HUES64 (cell line): ENCODE measurements around the gene STXBP4.

Experiments
- H3K27ac ChIP-seq: 2 replicates; pipeline ENCODE4 v1.7.0; 2013; ENCODE audit warnings: low read depth, low read length, inconsistent platforms
- H3K27me3 ChIP-seq: 2 replicates; pipeline ENCODE4 v1.6.1; 2013; ENCODE audit warnings: mild to moderate bottlenecking, low read length; ENCODE audit not compliant: insufficient read depth
- H3K36me3 ChIP-seq: 2 replicates; pipeline ENCODE4 v1.6.1; 2013; ENCODE audit warnings: mild to moderate bottlenecking, low read length; ENCODE audit not compliant: insufficient read depth
- H3K4me1 ChIP-seq: 2 replicates; pipeline ENCODE4 v1.6.1; 2013; ENCODE audit warnings: mild to moderate bottlenecking, low read length, moderate library complexity; ENCODE audit not compliant: insufficient read depth
- H3K4me3 ChIP-seq: 2 replicates; pipeline ENCODE4 v1.5.1; 2013; ENCODE audit warnings: mild to moderate bottlenecking, low read length, moderate library complexity
- H3K9ac ChIP-seq: 2 replicates; pipeline ENCODE4 v1.6.1; 2013; ENCODE audit warnings: mild to moderate bottlenecking, low read depth, low read length
- H3K9me3 ChIP-seq: 2 replicates; pipeline ENCODE4 v1.6.1; 2013; ENCODE audit warnings: low read depth, low read length; ENCODE audit not compliant: insufficient read depth
- WGBS: fragments of 150-250, 120-280 bp; methylation state at CpG from one replicate; pipeline ENCODE4 v1.1.7; 2013; ENCODE audit warnings: missing lambda C conversion rate; 5-methylcytosine and 5-hydroxymethylcytosine counted together

The STXBP4 gene

DNA sequence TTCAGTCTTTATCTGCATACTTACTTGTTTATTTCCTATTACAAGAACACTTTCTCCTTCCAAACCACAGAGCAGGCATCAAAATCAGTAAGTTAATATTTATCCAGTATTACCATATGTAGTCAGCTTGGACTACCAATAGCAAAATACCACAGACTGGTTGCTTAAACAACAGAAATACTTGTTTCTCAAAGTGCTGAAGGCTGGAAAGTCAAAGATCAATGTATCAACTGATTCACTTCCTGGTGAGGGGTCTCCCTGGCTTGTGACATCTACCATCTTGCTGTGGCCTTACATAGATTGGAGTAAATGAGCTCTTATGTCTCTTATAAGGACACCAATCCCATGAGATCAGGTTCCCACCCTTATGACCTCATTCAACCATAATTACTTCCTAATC is 2.6 kb downstream of the STXBP4 start:
- Histone ChIP-seq H3K9me3 (no peaks in the 10 kb centered on the region), H3K4me1 (peaks cover 6% of the 10 kb centered on the region; the same call in 1 of the 2 replicates), H3K9ac (no peak overlapping the region), H3K27ac (no peak overlapping the region), H3K27me3 (no peaks in the 10 kb centered on the region), H3K4me3 (no peak overlapping the region), H3K36me3 (peaks cover 2% of the 10 kb centered on the region; the same call in 1 of the 2 replicates)

DNA sequence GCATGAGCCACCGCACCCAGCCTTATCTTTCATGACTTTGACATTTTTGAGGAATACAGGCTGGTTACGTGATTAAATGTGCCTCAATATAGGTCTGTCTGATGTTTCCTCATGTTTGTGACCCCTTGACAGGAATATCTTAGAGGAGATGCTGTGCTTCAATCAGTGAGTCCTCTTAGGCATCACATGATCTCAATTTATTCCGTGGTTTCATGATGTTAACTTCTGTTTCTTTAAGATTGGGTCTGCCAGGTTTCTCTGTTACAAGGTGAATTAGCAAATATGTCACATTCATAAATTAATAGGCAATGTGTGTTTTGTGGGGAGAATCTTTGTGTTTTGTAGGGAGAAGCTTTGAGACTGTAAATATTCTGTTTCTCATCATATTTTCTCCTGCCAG is 3.3 kb downstream of the STXBP4 start:
- H3K36me3 ChIP-seq = no peaks in the 10 kb centered on the region
- H3K9me3 ChIP-seq = no peaks in the 10 kb centered on the region
- H3K4me1 ChIP-seq = peaks cover 6% of the 10 kb centered on the region; the same call in 1 of the 2 replicates
- no peak overlapping the region for H3K9ac ChIP-seq
- no peak overlapping the region for H3K27ac ChIP-seq
- no peaks in the 10 kb centered on the region for H3K27me3 ChIP-seq
- WGBS = 96% methylated on average over 3 of the region's 3 CpGs
- H3K4me3 ChIP-seq = no peak overlapping the region

DNA sequence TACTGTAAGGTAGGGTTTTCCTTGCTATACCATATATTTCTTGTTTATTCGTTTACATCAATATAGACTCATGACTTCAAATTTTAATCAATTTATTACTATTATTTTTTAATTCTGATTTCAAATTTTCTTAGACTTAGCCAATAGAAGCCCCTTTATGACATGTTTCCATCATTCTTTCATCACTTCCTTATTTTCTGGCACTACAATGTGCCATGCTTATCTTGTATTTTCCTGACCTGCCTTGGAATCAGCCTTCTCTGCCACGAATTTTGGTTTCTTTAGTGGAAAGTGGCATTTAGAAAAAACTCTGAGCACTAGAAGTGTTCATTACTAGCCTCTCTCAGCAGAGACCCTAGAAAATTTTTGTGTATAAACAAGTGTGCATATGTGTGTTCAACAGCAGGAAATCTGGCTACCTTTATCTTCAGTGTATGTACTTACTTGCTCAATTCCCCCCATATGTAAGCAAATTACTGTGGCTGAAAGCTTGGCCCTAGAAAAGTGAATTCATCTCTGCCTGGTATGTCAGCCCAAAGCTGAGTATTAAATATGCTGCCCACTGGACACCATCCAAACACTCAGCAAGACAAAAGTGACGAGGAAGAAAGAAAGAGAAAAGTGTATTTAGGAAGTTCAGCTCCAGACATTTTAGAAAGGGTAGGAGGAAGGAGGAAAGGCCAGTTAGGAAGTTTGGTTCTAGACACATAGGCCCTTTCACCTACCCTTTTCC is 4.0 kb downstream of the STXBP4 start:
- Histone ChIP-seq H3K27me3 (no peaks in the 10 kb centered on the region), H3K36me3 (no peaks in the 10 kb centered on the region), H3K27ac (no peak overlapping the region), H3K4me3 (no peak overlapping the region), H3K4me1 (peaks cover 6% of the 10 kb centered on the region; the same call in 1 of the 2 replicates), H3K9ac (no peak overlapping the region), H3K9me3 (no peaks in the 10 kb centered on the region)
- 95% methylated on average over 2 of the region's 3 CpGs for WGBS

DNA sequence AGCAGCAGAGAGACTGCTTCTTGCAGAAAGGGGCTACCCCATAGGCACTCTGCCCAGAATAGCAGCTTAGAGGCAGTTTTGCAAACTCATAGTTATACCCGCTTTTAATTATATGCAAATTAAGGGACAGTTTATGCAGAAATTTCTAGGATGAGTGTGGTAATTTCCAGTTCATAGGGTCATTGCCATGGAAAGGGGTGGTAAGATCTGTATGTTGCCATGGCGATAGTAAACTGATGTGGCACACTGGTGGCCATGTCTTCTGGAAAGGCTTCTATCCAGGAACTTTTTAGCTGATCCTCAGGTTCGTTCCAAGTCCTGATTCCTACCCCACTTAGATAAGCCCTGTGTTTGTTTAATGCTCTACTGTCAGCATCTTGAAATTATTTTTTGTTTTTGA is 6.2 kb downstream of the STXBP4 start:
- no peaks in the 10 kb centered on the region for H3K27me3 ChIP-seq
- H3K27ac ChIP-seq = no peak overlapping the region
- peaks cover 5% of the 10 kb centered on the region; the same call in 1 of the 2 replicates for H3K36me3 ChIP-seq
- H3K9ac ChIP-seq = no peak overlapping the region
- 94% methylated on average over 3 of the region's 3 CpGs for WGBS
- H3K4me3 ChIP-seq = no peak overlapping the region
- H3K9me3 ChIP-seq = peaks cover 9% of the 10 kb centered on the region; the same call in 1 of the 2 replicates
- peaks cover 2% of the 10 kb centered on the region; the same call in 1 of the 2 replicates for H3K4me1 ChIP-seq

DNA sequence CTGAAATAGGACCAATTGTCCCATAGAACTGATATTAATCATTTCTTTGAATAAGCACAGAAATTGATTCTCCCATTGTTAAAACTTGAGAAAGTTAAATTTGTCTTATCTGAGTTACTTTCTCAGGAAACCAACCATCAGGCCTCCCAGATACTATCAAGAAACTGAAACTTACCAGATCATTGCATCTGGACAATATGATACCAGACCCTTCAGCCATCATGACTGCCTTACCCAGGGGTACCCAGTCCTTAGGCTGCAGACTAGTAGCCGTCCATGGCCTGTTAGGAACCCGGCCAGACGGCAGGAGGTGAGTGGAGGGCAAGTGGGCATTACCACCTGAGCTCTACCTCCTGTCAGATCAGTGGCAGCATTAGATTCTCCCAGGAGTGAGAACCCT is 7.8 kb downstream of the STXBP4 start:
- H3K9ac ChIP-seq = no peak overlapping the region
- H3K9me3 ChIP-seq = peaks cover 21% of the 10 kb centered on the region; the same call in 1 of the 2 replicates
- H3K27ac ChIP-seq = no peak overlapping the region
- H3K36me3 ChIP-seq = peaks cover 5% of the 10 kb centered on the region; the same call in 1 of the 2 replicates
- H3K4me1 ChIP-seq = no peaks in the 10 kb centered on the region
- no peak overlapping the region for H3K4me3 ChIP-seq
- 97% methylated on average over 3 of the region's 3 CpGs for WGBS
- H3K27me3 ChIP-seq = no peaks in the 10 kb centered on the region

DNA sequence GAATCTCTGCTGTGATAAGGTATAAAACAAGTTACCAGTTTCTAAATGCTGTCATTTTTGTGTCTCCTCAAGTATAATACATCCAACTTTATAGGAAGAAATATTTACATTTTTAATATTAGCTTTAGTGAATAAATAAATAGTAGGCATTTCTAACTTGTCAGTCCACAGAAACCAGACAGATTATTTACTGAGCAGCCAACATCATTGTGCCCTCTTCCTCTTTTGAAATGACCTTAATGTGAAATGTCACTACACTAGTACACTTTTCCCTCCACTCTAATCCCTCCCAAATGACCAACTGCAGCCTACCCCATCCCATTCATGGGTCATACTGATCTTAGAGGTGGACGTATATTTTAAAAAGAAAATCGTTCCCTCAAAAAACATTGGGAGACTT is 9.2 kb downstream of the STXBP4 start:
- Histone ChIP-seq H3K27me3 (no peaks in the 10 kb centered on the region), H3K9me3 (peaks cover 21% of the 10 kb centered on the region; the same call in 1 of the 2 replicates), H3K4me1 (no peaks in the 10 kb centered on the region), H3K4me3 (no peak overlapping the region), H3K27ac (no peak overlapping the region), H3K36me3 (peaks cover 5% of the 10 kb centered on the region; the same call in 1 of the 2 replicates), H3K9ac (no peak overlapping the region)
- 93% methylated on average over 2 of the region's 2 CpGs for WGBS

DNA sequence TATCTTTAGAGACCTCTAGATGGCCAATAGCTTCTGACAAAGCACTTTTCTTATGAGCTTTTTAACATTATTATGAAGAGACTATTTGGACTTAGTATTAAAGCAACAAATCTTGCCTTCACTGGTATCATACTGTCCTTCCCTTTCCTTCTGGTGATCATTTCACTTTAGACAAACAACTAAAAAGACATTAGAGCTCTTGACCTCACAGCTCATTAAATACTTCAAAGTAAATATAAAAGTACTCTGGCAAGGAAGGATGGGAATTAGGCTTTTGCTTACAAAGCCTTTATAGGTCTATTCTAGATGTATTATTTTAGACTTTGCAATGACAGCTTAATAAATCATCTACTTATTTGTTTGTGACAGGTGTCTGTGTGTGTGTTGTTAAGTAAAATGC is 11.1 kb downstream of the STXBP4 start:
- Histone ChIP-seq H3K9me3 (peaks cover 21% of the 10 kb centered on the region; the same call in 1 of the 2 replicates), H3K27me3 (no peaks in the 10 kb centered on the region), H3K27ac (no peak overlapping the region), H3K4me3 (no peak overlapping the region), H3K4me1 (no peaks in the 10 kb centered on the region), H3K36me3 (peaks cover 5% of the 10 kb centered on the region; the same call in 1 of the 2 replicates), H3K9ac (no peak overlapping the region)

DNA sequence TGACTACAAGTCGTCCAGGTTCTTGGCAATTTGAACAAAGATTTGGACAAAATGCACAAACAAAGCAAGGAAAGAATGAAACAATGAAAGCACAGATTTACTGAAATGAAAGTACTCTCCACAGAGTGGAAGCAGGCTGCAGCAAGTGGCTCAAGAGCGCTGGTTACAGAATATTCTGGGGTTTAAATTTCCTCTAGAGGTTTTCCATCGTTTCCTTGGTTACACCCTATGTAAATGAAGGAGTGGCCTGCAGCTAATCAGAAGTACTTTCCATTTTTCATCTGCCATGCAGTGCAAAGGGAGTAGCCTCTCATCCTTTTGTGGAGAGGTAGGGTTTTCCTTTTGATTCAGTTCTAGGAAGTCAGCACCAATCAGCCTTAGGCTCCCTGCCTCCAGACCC is 11.8 kb downstream of the STXBP4 start:
- 53% methylated on average over 3 of the region's 3 CpGs for WGBS
- Histone ChIP-seq H3K27ac (no peak overlapping the region), H3K9me3 (peaks cover 21% of the 10 kb centered on the region; the same call in 1 of the 2 replicates)

DNA sequence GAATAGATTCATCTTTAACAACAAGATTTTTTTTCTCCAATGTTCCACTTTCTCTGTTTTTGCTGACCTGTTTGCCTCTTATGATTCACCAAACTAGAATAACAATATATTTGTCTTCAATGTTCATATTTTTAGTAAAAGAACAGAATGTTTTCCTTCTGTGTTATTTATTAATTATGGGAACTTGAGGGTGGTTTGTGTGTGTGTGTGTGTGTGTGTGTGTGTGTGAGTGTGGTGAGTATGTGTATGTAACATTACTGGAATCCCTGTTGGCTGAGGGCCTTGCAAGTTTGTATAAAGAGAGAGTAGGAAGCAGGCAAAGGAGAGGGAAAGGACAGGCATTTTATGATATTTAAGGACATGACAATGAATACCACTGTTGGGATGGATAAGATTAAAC is 13.8 kb downstream of the STXBP4 start:
- Histone ChIP-seq H3K9ac (no peak overlapping the region), H3K27me3 (no peaks in the 10 kb centered on the region), H3K4me3 (no peak overlapping the region), H3K36me3 (peaks cover 15% of the 10 kb centered on the region; the same call in 1 of the 2 replicates), H3K9me3 (peaks cover 21% of the 10 kb centered on the region; the same call in 1 of the 2 replicates), H3K27ac (no peak overlapping the region), H3K4me1 (no peaks in the 10 kb centered on the region)

More for the DNA sequence above, 11.8 kb downstream of the STXBP4 start:
- H3K4me1 ChIP-seq = no peaks in the 10 kb centered on the region
- peaks cover 5% of the 10 kb centered on the region; the same call in 1 of the 2 replicates for H3K36me3 ChIP-seq
- H3K27me3 ChIP-seq = no peaks in the 10 kb centered on the region
- no peak overlapping the region for H3K9ac ChIP-seq
- H3K4me3 ChIP-seq = no peak overlapping the region

DNA sequence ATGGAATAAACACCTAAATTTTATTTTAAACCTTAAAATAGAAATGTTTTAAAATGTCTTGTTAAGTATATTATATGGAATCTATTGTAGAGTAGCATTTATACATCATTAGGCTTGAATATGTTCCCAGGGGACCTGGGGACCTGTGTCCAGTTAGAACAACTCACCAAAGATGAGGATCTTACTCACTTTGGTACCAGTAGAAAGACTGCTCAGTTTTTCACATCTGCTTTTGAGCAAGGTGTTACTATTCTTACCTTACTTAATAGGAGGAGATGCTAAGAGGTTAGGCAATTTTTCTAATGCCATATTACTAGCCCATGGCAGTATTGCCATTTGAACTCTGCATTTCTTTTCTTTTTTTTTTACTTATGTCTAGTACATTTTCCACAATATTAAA is 14.7 kb downstream of the STXBP4 start:
- no peaks in the 10 kb centered on the region for H3K27me3 ChIP-seq
- H3K4me1 ChIP-seq = no peaks in the 10 kb centered on the region
- no peak overlapping the region for H3K27ac ChIP-seq
- H3K9ac ChIP-seq = no peak overlapping the region
- H3K9me3 ChIP-seq = peaks cover 21% of the 10 kb centered on the region; the same call in 1 of the 2 replicates
- H3K36me3 ChIP-seq = peaks cover 15% of the 10 kb centered on the region; the same call in 1 of the 2 replicates
- no peak overlapping the region for H3K4me3 ChIP-seq

DNA sequence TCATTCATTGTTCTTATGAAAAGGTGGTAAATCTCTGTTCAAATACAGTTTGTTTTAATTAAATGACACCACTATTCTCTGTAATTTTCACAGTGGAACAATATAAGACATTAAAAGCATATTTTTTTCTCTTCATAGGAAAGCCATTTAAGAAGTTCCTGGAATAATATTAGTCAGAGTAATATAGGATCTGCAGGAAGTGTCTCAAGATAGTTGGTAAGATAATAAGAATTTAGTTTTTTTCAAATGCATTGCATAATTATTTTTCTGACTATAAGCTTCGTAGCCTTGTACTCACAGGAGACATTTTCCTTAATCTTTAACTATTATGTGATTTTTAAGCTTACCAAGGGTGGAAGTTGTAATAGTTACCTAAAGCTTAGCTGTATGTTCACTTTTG is 16.9 kb downstream of the STXBP4 start:
- WGBS = no CpG with 5 or more reads among the region's 1 CpG
- Histone ChIP-seq H3K27me3 (no peaks in the 10 kb centered on the region), H3K9ac (no peak overlapping the region), H3K4me3 (no peak overlapping the region), H3K9me3 (peaks cover 5% of the 10 kb centered on the region; the same call in 1 of the 2 replicates), H3K27ac (no peak overlapping the region), H3K4me1 (no peaks in the 10 kb centered on the region), H3K36me3 (peaks cover 9% of the 10 kb centered on the region; the same call in 1 of the 2 replicates)
